ENCODE results near the gene MRPS23. TPM values are rescaled to one million over a fixed set of nuclear protein-coding genes. Genes with fewer than 3 reads are reported as not detected.

The MRPS23 gene
- total RNA-seq, 4 donors from 2014 or later: 12.2 to 17.8 (median 15.0) TPM

DNA sequence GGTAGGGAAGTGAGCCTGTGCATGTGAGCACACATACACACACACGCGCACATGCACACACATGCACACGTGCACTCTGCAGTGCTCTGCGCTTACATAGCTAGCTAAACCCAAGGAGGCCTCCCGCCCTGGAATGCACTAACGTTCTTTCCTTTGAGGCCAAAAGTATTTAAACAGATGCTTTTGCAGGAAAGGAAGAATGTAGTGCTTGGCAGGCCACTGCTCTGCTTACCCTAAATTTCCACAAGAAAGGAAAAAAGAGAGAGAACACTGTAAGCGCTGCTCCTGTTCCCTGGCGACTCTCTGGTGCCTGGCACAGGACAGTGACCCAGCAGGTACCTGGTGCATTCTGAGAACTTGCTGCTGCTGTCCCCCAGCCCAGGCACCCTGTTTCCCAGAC lies 31.3 kb upstream of the MRPS23 start:
- intact Hi-C loops (cut with DNase I; ENCODE audit: low total_unique reads): no loop called here
- 50 to 69% methylated on average over 8 of the region's 8 CpGs for WGBS, 2 donors
- no peak for TF ChIP-seq POLR2A (IDR thresholded peaks at IDR 0.05)
- TF ChIP-seq, protein P1, sequence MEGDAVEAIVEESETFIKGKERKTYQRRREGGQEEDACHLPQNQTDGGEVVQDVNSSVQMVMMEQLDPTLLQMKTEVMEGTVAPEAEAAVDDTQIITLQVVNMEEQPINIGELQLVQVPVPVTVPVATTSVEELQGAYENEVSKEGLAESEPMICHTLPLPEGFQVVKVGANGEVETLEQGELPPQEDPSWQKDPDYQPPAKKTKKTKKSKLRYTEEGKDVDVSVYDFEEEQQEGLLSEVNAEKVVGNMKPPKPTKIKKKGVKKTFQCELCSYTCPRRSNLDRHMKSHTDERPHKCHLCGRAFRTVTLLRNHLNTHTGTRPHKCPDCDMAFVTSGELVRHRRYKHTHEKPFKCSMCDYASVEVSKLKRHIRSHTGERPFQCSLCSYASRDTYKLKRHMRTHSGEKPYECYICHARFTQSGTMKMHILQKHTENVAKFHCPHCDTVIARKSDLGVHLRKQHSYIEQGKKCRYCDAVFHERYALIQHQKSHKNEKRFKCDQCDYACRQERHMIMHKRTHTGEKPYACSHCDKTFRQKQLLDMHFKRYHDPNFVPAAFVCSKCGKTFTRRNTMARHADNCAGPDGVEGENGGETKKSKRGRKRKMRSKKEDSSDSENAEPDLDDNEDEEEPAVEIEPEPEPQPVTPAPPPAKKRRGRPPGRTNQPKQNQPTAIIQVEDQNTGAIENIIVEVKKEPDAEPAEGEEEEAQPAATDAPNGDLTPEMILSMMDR (IDR thresholded peaks at IDR 0.05): no peak
- no peak overlapping the region for H3K4me3 ChIP-seq (ENCODE audit: low read depth, poor library complexity, severe bottlenecking)
- DNase-seq (ENCODE audit: low spot score in 2 of 2): no peak

DNA sequence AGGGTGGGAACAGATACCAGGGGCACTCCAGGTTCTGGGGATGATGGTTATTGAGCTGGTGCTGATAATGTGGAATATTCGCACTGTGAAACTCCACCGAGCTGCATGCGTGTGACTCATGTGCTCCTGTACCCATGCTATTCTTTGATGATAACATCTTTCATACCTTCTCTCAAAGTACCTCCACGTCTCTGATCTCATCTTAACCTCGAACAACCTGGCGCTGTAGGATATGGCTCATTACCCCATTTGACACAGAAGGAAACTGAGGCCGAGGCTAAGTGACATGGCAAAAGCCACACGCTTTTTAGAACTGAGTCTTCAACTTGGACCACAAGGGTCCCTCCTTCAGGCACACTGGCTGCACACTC lies 30.2 kb upstream of the MRPS23 start:
- intact Hi-C loops (cut with DNase I; ENCODE audit: low total_unique reads): no loop called here

DNA sequence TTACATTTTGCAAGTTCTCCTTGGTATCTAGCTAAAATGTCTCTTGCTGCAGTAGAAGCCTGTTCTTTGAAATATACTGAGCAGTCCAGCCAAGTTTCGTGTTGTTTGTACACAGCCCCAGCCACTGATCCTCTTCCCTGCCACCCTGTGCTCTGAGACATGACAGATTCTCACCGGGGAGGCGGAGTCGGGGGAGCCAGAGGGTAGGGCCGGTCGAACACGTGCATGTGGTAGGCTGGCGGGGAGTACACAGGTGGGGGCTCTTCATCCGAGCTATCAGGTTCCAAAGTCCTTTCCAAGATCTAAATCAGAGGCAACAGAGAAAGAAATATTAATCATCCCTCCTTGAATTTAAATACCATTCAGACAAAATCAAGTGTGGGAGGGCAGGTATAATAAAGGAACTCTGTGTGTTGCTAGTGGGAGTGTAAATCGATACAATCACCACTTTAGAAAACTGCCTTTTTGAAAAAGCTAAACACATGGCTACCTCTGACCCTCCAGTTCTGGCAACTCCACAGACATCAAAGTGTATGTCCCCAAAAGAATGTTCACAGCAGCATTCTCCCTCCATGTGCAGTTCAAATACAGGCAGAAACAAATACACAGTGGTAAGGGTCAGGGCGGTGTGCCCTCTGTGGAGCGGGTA lies 29.7 kb upstream of the MRPS23 start:
- no peak for TF ChIP-seq POLR2A (IDR thresholded peaks at IDR 0.05)
- 55 to 75% methylated on average over 12 of the region's 12 CpGs for WGBS, 2 donors
- no peak for DNase-seq (ENCODE audit: low spot score in 2 of 2)
- no peak overlapping the region for H3K4me3 ChIP-seq (ENCODE audit: low read depth, poor library complexity, severe bottlenecking)
- intact Hi-C loops (cut with DNase I; ENCODE audit: low total_unique reads): no loop called here

More for the DNA sequence above, 30.2 kb upstream of the MRPS23 start:
- TF ChIP-seq POLR2A (IDR thresholded peaks at IDR 0.05): no peak
- DNase-seq (ENCODE audit: low spot score in 2 of 2): no peak
- H3K4me3 ChIP-seq (ENCODE audit: low read depth, poor library complexity, severe bottlenecking): no peak overlapping the region
- 59 to 70% methylated on average over 8 of the region's 8 CpGs for WGBS, 2 donors

DNA sequence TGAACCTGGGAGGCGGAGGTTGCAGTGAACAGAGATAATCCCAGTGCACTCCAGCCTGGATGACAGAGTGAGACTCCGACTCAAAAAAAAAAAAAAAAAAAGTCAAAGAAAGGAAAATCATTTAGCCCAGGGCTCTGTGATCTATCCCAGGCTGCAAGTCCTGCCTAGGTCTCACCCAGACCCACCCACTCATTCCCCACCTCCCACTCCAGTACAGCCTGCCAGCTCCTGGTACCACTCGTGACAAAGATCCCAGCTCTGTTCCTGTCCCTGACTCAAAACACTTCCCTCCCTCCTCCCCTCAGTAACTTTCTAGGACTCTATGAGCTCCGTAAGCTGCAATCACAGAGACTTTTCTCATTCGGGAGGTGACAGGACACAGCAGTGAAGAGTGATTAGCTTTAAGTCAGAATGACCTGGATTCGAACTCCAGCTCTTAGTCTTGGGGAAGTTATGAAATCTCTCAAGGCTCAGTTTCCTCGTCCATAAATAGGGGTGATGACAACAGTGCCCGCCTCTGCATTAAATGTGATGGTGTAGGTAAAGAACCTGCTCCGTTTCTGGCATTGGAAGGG lies 28.0 kb upstream of the MRPS23 start:
- DNase-seq (ENCODE audit: low spot score in 2 of 2): no peak
- WGBS, 2 donors: 73 to 88% methylated on average over 9 of the region's 9 CpGs
- TF ChIP-seq, protein P1 (IDR thresholded peaks at IDR 0.05): no peak
- TF ChIP-seq POLR2A (IDR thresholded peaks at IDR 0.05): no peak
- intact Hi-C loops (cut with DNase I; ENCODE audit: low total_unique reads): no loop called here
- H3K4me3 ChIP-seq (ENCODE audit: low read depth, poor library complexity, severe bottlenecking): no peak overlapping the region

DNA sequence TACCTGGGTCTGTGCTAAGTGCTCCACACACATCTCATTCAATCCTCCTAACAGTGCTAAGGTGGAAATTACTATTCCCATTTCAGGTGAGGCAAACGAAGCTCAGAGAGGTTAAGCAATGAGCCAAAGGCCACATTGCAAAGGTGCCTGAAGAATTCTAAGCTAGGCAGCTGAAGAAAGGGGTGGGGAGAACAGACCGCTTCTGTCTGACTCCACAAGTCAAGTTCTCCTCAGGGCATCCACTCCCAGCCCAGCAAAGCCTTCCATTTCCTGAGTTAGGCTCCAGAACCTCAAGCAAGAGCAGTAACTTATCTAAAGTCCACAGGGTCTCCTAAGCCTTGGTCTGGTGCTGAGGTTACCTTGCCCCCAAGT lies 27.0 kb upstream of the MRPS23 start:
- WGBS, 2 donors: 58 to 64% methylated on average over 2 of the region's 2 CpGs
- intact Hi-C loops (cut with DNase I; ENCODE audit: low total_unique reads): no loop called here
- no peak for DNase-seq (ENCODE audit: low spot score in 2 of 2)
- TF ChIP-seq POLR2A (IDR thresholded peaks at IDR 0.05): no peak
- TF ChIP-seq, protein P1 (IDR thresholded peaks at IDR 0.05): no peak
- no peak overlapping the region for H3K4me3 ChIP-seq (ENCODE audit: low read depth, poor library complexity, severe bottlenecking)

DNA sequence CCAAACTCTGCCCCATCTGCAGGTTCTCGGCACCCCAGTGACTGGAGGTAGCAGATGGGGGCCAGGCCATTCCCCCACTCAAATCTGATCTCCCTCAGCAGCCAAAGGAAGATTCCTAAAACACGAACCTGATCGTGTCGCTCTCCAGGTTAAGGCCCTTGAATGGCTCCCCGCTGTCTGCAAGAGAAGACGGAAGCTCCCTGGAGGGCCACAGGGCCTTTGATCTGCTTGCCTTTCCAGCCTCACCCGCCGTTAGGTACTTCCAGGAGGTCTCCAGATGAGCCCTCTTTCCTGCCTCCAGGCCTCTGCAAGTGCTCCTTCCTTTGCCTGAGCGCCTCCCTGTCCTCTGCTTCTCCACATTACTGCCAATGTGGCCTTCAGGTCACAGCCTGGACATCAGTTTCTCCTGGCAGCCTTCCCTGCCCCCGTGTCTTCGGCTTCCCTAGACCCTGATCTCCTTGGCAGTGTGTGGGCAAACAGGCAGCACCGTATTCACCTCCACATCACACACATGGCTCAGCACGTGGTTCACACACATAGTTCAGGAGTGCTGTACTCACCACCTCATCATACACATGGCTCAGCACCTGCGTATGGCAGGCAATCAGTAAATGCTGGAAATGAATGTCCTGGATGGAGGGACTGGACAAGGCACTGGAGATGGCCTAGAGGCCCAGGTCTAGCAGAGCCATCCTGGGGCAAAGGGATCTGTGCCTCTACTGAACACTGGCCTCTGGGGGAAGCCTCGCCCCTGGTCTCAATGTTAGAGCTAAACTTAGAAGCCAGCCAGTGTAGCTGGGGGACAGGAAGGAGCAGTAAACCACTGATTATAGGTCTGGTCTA lies 26.4 kb upstream of the MRPS23 start:
- H3K4me3 ChIP-seq (ENCODE audit: low read depth, poor library complexity, severe bottlenecking): no peak overlapping the region
- 82 to 87% methylated on average over 15 of the region's 15 CpGs for WGBS, 2 donors
- no peak for DNase-seq (ENCODE audit: low spot score in 2 of 2)
- intact Hi-C loops (cut with DNase I; ENCODE audit: low total_unique reads): no loop called here
- TF ChIP-seq, protein P1 (IDR thresholded peaks at IDR 0.05): no peak
- TF ChIP-seq POLR2A (IDR thresholded peaks at IDR 0.05): no peak
